PFSK-1 (cell line): ENCODE measurements around the gene HAGH.
A peak's percentile ranks its signal among the peaks of the same experiment; 100 is the strongest.

ENCODE experiments used
- FOXP2 ChIP-seq: optimal IDR thresholded peaks from 2 replicates; pipeline ENCODE3; 2011; ENCODE audit warnings: borderline replicate concordance, control low read depth, inconsistent platforms; ENCODE audit not compliant: insufficient read depth; ENCODE audit errors: extremely low read length, extremely low read depth
- POLR2AphosphoS5 ChIP-seq: IDR thresholded peaks from 2 replicates; pipeline ENCODE4 v1.6.1; 2012; ENCODE audit warnings: low read depth, mild to moderate bottlenecking, control low read depth, low read length, moderate library complexity
- REST ChIP-seq, 2 experiments: IDR thresholded peaks; 2 replicates each; pipeline versions ENCODE4 v1.6.1 to v1.8.0; 2011 to 2012; ENCODE audit warnings: low read depth in 2 of 2, low read length in 2 of 2, control low read depth in 1 of 2, inconsistent platforms in 1 of 2, mild to moderate bottlenecking in 1 of 2, moderate library complexity in 1 of 2; ENCODE audit not compliant: insufficient read depth in 1 of 2
- SIN3A ChIP-seq: IDR thresholded peaks from 2 replicates; pipeline ENCODE4 v1.6.1; 2012; ENCODE audit warnings: mild to moderate bottlenecking, low read length, moderate library complexity, borderline replicate concordance; ENCODE audit not compliant: insufficient read depth
- TAF1 ChIP-seq: IDR thresholded peaks from 2 replicates; pipeline ENCODE4 v1.6.1; 2012; ENCODE audit warnings: low read length, control low read depth, borderline replicate concordance; ENCODE audit not compliant: insufficient read depth

HAGH gene

GRCh38 chr16:1771188-1771863 lies 55.3 kb downstream of the HAGH start, which contains the start of gene NME3:
TSS of gene NME3 (minus strand) at chr16:1771543. CDS start at chr16:1771534, 9 bp downstream.
- TF ChIP-seq TAF1 = no peak
- TF ChIP-seq FOXP2 = no peak
- no peak for TF ChIP-seq REST (IDR thresholded peaks at IDR 0.05; ENCODE audit: insufficient read depth in 1 of 2, low read depth in 2 of 2, low read length in 2 of 2)

GRCh38 chr16:1770328-1771187 lies 56.1 kb downstream of the HAGH start:
- TF ChIP-seq POLR2AphosphoS5 (peak; percentile 78), REST (IDR thresholded peaks at IDR 0.05; ENCODE audit: insufficient read depth in 1 of 2, low read depth in 2 of 2, low read length in 2 of 2) (no peak)

GRCh38 chr16:1769402-1770300 lies 57.0 kb downstream of the HAGH start:
- no peak for TF ChIP-seq TAF1
- no peak; the same call in 1 of the 2 replicates for TF ChIP-seq SIN3A
- TF ChIP-seq REST (IDR thresholded peaks at IDR 0.05; ENCODE audit: insufficient read depth in 1 of 2, low read depth in 2 of 2, low read length in 2 of 2) = no peak
- no peak; the same call in 1 of the 2 replicates for TF ChIP-seq POLR2AphosphoS5
- no peak for TF ChIP-seq FOXP2

GRCh38 chr16:1768767-1769401 lies 57.7 kb downstream of the HAGH start:
- TF ChIP-seq REST (IDR thresholded peaks at IDR 0.05; ENCODE audit: insufficient read depth in 1 of 2, low read depth in 2 of 2, low read length in 2 of 2) = no peak
- TF ChIP-seq FOXP2 = no peak
- TF ChIP-seq TAF1 = no peak
- no peak for TF ChIP-seq SIN3A
- TF ChIP-seq POLR2AphosphoS5 = no peak
